HG02970 (cell line): ENCODE results near the gene HOXC13.

Experiments
- ATAC-seq: cut with Tn5 transposase; IDR thresholded peaks from one replicate; pipeline ENCODE4 v1.9.1; 2021; ENCODE audit warnings: mild to moderate bottlenecking, moderate library complexity, moderate number of reproducible peaks; ENCODE audit not compliant: unreplicated experiment, low FRiP score

The HOXC13 gene

GRCh38 chr12:53992377-53992889 lies 53.8 kb downstream of the HOXC13 start:
- no peak for ATAC-seq

GRCh38 chr12:53993162-53994008 lies 54.8 kb downstream of the HOXC13 start:
- ATAC-seq, result no peak

DNA sequence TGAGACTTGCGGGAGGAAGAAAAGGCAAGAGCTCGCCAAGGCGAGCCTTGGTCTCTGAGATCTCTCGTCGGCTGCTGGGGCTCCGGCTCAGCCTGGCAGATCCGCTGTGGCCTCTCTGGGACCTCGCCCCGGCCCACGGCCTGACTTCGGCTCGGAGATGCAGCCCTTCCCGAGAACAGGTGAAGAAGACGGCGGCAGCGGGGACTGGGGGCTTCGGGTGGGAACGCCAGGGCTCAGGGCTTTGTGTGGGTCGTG lies 55.3 kb downstream of the HOXC13 start:
- no peak for ATAC-seq

DNA sequence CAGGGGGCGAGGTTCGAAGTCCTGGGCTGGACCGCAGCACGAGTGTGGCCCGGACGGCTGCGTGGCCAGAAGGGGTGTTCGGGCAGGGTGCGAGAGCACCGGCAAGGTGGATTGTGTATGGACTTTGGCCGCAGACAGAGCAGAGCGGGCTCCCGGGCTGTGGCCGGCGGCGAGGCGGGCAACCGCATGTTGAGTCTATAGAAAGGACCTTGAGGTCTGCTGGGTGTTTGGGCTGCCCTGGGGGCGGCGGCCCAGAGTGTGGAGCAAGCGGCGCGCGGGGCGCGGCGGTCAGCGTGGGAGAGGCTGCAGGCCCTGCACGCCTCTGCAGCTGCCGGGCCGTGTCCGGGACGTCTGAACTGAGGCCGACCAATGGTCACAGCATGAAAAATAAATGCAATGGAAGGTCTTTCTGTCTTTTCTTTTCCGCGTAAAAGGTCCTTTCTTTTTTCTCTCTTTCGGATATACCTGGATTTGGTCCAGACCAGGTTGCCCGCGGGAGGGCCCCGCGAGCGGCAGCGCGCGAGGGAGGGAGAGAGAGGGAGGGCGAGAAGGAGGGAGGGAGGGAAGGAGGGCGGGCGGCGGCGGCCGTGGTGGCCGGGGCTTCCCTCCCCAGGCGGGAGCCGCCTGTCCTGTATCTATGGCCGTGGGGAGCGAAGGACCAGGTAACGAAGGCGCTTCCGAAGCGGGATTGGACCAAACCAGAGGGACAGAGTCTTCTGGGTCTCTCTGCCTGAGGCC lies 55.8 kb downstream of the HOXC13 start:
- no peak for ATAC-seq

DNA sequence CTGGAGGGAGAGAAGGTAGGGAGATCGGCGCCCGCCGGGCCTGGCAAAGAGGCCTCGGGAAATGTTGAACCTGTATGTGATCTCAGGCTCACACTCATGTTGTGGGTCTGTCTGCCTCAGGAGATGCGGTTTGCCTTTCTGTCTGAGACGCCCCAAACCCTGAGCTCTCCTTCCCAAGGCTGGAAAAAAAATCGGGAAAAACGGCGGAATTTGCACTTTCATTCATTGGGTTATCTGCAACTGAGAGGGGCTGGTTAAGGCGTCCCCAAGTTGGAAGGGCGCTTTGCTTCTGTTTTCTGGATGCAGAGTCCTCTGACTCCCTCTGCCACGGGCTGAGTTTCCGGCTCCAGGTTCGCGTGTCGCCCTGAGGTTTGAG lies 56.4 kb downstream of the HOXC13 start:
- no peak for ATAC-seq

GRCh38 chr12:53995378-53996239 lies 57.0 kb downstream of the HOXC13 start:
- no peak for ATAC-seq
